HK-2 (cell line): Measurements from ENCODE around the gene EML3.

Source experiments
- DNase-seq: peaks from one replicate; pipeline ENCODE4 v3.0.0-alpha.2; 2018; ENCODE audit not compliant: unreplicated experiment

The EML3 gene

DNA sequence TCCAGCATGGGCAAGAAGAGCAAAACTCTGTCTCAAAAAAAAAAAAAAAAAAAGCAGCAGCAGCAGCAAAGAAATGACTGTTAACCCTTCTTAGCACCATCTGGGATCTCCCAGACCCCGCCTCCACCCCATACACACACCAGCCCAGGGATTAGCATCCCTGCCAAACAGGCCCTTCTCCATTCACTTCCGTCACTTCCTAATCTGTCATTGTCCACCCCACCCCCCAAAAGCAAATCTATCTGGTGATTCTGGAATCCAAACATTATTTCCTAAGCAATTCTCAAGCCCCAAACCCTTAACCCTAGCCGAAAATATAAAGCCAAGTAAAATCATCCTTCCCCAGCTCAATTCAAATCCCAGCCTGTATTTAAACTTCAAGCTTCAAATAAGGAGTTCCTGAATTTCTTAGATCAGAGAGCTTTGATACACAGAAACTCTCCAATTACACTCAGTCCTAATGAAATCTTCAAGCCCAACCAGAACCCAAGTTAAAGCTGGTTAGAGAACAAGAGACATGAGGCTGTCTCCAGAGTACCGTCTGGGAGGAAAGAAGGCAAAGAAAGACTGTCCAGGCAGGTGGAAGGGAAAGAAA is 60.0 kb downstream of the EML3 start:
- DNase-seq = no peak
